ENCODE results near the gene PPP1R9B. TPM values are rescaled to one million over a fixed set of nuclear protein-coding genes. Genes with fewer than 3 reads are reported as not detected.
A peak's percentile ranks its signal among the peaks of the same experiment; 100 is the strongest.

Gene PPP1R9B
- total RNA-seq, 1 donor from 2014 or later = 16.6 TPM

- no peak for FAIRE-seq
- DNase-seq (ENCODE audit: low read depth) = no peak
- H3K4me3 ChIP-seq (ENCODE audit: low read depth, low read length) = no peak overlapping the region
- peaks cover 6% of the 10 kb centered on the region for H3K36me3 ChIP-seq (ENCODE audit: control insufficient read depth, insufficient read depth, low read length)
- H3K27me3 ChIP-seq (ENCODE audit: control insufficient read depth, insufficient read depth, low read length) = no peaks in the 10 kb centered on the region
- no peak for TF ChIP-seq CTCF (IDR thresholded peaks at IDR 0.05; ENCODE audit: insufficient read depth, low read length, severe bottlenecking)
Measured at GRCh38 chr17:50181144-50181543, 30.7 kb upstream of the PPP1R9B start.

- Histone ChIP-seq H3K4me3 (ENCODE audit: low read depth, low read length) (no peak overlapping the region), H3K36me3 (ENCODE audit: control insufficient read depth, insufficient read depth, low read length) (peaks cover 4% of the 10 kb centered on the region), H3K27me3 (ENCODE audit: control insufficient read depth, insufficient read depth, low read length) (no peaks in the 10 kb centered on the region)
- no peak for TF ChIP-seq CTCF (IDR thresholded peaks at IDR 0.05; ENCODE audit: insufficient read depth, low read length, severe bottlenecking)
- DNase-seq (ENCODE audit: low read depth) (no peak), FAIRE-seq (no peak)
Measured at GRCh38 chr17:50180620-50181019, 30.1 kb upstream of the PPP1R9B start.

- FAIRE-seq = no peak
- peaks cover 1% of the 10 kb centered on the region for H3K36me3 ChIP-seq (ENCODE audit: control insufficient read depth, insufficient read depth, low read length)
- no peak for TF ChIP-seq CTCF (IDR thresholded peaks at IDR 0.05; ENCODE audit: insufficient read depth, low read length, severe bottlenecking)
- no peak for DNase-seq (ENCODE audit: low read depth)
- H3K4me3 ChIP-seq (ENCODE audit: low read depth, low read length) = no peak overlapping the region
- H3K27me3 ChIP-seq (ENCODE audit: control insufficient read depth, insufficient read depth, low read length) = no peaks in the 10 kb centered on the region
Measured at GRCh38 chr17:50180111-50180510, 29.6 kb upstream of the PPP1R9B start.

- Histone ChIP-seq H3K36me3 (ENCODE audit: control insufficient read depth, insufficient read depth, low read length) (no peaks in the 10 kb centered on the region), H3K27me3 (ENCODE audit: control insufficient read depth, insufficient read depth, low read length) (no peaks in the 10 kb centered on the region), H3K4me3 (ENCODE audit: low read depth, low read length) (no peak overlapping the region)
- peak; percentile 68 for TF ChIP-seq CTCF (IDR thresholded peaks at IDR 0.05; ENCODE audit: insufficient read depth, low read length, severe bottlenecking)
- peak; percentile 100 for DNase-seq (ENCODE audit: low read depth)
- no peak for FAIRE-seq
Measured at GRCh38 chr17:50177983-50178834, 27.7 kb upstream of the PPP1R9B start.

- no peak for TF ChIP-seq CTCF (IDR thresholded peaks at IDR 0.05; ENCODE audit: insufficient read depth, low read length, severe bottlenecking)
- FAIRE-seq (no peak), DNase-seq (ENCODE audit: low read depth) (peak; percentile 75)
- Histone ChIP-seq H3K36me3 (ENCODE audit: control insufficient read depth, insufficient read depth, low read length) (no peaks in the 10 kb centered on the region), H3K4me3 (ENCODE audit: low read depth, low read length) (no peak overlapping the region), H3K27me3 (ENCODE audit: control insufficient read depth, insufficient read depth, low read length) (no peaks in the 10 kb centered on the region)
Measured at GRCh38 chr17:50177476-50177875, 27.0 kb upstream of the PPP1R9B start.

Measured in bronchial epithelial cell (primary cell).